Neural crest cell (in vitro differentiated cells): Measurements from ENCODE around the gene TADA2B. TPM values are rescaled to one million over a fixed set of nuclear protein-coding genes. Genes with fewer than 3 reads are reported as not detected.

Source experiments
- DNase-seq: peaks from one replicate; pipeline ENCODE4 v3.0.0; 2021; ENCODE audit warnings: low read depth, mixed read lengths, low spot score
- H3K27ac Mint-ChIP-seq: one replicate; pipeline ENCODE4 v1.8.0; 2021; ENCODE audit warnings: mild to moderate bottlenecking, mixed read lengths; ENCODE audit not compliant: unreplicated experiment
- H3K27me3 Mint-ChIP-seq: 2 replicates; pipeline ENCODE4 v1.8.0; 2021; ENCODE audit warnings: low read depth, mild to moderate bottlenecking, mixed read lengths
- H3K36me3 Mint-ChIP-seq: 2 replicates; pipeline ENCODE4 v1.8.0; 2021; ENCODE audit warnings: low read depth, mild to moderate bottlenecking, mixed read lengths
- H3K4me1 Mint-ChIP-seq: 2 replicates; pipeline ENCODE4 v1.8.0; 2021; ENCODE audit warnings: mixed read lengths
- H3K4me3 Mint-ChIP-seq: one replicate; pipeline ENCODE4 v1.8.0; 2021; ENCODE audit warnings: mild to moderate bottlenecking, mixed read lengths
- H3K9me3 Mint-ChIP-seq: 2 replicates; pipeline ENCODE4 v1.8.0; 2021; ENCODE audit warnings: mixed read lengths
- total RNA-seq: library from RNA; stranded (reverse); gene quantifications from 2 replicates; pipeline ENCODE4 v1.2.1, GENCODE V29; 2021
- TF ChIP-seq, protein P1 (sequence below): fragments of 200-600 bp; sonication (generic); conservative IDR thresholded peaks from 2 replicates; pipeline ENCODE4 v1.5.0; 2021; ENCODE audit warnings: antibody characterized with exemption, mild to moderate bottlenecking

TADA2B gene
- total RNA-seq, 1 donor from 2014 or later, result 19.2 TPM

DNA sequence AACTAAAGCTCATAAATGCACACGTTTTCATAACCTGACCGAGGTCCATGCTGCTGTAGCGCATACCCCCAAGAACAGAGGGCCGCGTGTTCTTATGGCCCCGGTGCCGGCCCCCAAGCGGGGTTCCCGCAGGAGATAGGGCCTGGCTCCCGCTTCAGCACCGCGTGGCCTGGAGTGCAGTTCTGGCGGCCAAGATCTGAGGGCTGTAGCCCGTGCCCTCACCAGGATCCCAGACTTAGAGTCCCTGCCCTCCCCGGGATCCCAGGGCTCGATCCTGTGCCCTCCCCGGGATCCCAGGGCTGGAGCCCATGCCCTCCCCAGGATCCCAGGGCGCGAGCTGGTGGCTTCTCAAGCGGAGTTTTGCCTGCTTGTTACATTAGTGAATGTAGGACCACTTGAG lies 25.7 kb downstream of the TADA2B start:
- TF ChIP-seq, protein P1, sequence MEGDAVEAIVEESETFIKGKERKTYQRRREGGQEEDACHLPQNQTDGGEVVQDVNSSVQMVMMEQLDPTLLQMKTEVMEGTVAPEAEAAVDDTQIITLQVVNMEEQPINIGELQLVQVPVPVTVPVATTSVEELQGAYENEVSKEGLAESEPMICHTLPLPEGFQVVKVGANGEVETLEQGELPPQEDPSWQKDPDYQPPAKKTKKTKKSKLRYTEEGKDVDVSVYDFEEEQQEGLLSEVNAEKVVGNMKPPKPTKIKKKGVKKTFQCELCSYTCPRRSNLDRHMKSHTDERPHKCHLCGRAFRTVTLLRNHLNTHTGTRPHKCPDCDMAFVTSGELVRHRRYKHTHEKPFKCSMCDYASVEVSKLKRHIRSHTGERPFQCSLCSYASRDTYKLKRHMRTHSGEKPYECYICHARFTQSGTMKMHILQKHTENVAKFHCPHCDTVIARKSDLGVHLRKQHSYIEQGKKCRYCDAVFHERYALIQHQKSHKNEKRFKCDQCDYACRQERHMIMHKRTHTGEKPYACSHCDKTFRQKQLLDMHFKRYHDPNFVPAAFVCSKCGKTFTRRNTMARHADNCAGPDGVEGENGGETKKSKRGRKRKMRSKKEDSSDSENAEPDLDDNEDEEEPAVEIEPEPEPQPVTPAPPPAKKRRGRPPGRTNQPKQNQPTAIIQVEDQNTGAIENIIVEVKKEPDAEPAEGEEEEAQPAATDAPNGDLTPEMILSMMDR, result no peak
- no peak overlapping the region for H3K27ac Mint-ChIP-seq
- peaks cover 42% of the 10 kb centered on the region for H3K4me1 Mint-ChIP-seq
- H3K4me3 Mint-ChIP-seq, result peak overlapping the region; percentile 98
- no peak for DNase-seq
- peaks cover 5% of the 10 kb centered on the region for H3K36me3 Mint-ChIP-seq
- peaks cover 19% of the 10 kb centered on the region for H3K27me3 Mint-ChIP-seq
- no peaks in the 10 kb centered on the region for H3K9me3 Mint-ChIP-seq

DNA sequence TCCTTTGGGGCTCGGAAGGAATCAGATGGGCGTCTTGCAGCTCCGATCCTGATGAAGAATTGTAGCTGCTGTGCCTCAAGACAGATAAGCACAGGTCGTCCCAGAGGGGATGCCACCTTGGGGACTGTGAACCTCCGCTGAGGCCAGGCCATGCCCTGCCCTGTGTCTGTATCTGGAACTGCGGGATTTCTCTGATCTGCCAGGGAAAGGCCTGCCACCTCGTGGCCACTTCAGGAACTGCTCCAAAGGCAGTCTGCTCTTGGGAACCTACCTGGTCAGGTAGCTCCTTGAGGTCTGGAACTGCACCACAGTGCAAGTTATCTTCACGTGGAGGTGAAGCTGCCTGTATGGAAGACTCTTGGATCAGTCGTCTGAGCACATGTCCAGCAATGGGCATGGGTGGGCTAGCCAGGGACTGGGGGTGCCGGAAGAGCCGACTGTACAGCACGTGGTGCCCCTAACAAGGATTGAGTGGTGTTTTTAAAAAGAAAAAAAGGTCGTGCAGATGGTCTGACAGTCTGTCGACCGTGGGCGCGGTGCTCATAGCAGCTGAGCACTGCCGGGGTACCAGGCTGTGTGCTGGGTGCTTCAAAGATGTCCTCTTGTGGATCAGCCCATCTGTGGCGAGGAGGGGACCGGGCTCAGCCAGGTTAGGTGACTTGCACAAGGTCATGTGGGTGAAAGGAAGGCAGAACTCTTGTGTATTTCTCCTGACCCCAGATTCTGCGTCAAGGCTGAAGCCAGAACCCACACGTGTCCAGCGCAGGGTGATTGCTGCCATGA lies 27.7 kb downstream of the TADA2B start:
- H3K27ac Mint-ChIP-seq, result no peak overlapping the region
- H3K27me3 Mint-ChIP-seq, result peaks cover 19% of the 10 kb centered on the region
- no peaks in the 10 kb centered on the region for H3K9me3 Mint-ChIP-seq
- peaks cover 4% of the 10 kb centered on the region for H3K36me3 Mint-ChIP-seq
- TF ChIP-seq, protein P1, result peak; percentile 98
- H3K4me3 Mint-ChIP-seq, result peak overlapping the region; percentile 84
- DNase-seq, result peak; percentile 83
- peaks cover 32% of the 10 kb centered on the region for H3K4me1 Mint-ChIP-seq

DNA sequence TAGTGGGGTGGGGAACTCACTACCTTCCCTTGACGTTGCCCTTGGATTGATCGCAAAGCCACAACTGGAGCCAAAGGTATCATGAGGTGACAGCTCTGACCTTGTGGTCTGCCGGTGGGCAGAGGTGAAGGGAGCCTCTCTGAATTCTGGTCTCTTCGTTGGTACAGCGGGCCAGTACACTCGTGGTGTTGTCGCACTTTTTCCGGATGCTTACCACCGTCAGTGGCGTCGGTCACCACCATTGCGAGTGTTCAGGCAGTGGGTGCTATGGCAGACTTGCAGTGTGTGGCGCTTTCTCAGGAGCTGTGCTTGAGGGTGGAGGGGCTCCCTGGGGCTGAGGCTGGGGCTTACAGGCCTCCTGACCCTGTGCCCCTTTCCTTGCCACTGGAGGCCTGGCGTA lies 29.9 kb downstream of the TADA2B start:
- H3K36me3 Mint-ChIP-seq, result peaks cover under 1% of the 10 kb centered on the region
- TF ChIP-seq, protein P1, result no peak
- H3K4me1 Mint-ChIP-seq, result peaks cover 15% of the 10 kb centered on the region
- no peak for DNase-seq
- no peak overlapping the region for H3K4me3 Mint-ChIP-seq
- H3K9me3 Mint-ChIP-seq, result no peaks in the 10 kb centered on the region
- peaks cover 24% of the 10 kb centered on the region for H3K27me3 Mint-ChIP-seq
- H3K27ac Mint-ChIP-seq, result no peak overlapping the region

DNA sequence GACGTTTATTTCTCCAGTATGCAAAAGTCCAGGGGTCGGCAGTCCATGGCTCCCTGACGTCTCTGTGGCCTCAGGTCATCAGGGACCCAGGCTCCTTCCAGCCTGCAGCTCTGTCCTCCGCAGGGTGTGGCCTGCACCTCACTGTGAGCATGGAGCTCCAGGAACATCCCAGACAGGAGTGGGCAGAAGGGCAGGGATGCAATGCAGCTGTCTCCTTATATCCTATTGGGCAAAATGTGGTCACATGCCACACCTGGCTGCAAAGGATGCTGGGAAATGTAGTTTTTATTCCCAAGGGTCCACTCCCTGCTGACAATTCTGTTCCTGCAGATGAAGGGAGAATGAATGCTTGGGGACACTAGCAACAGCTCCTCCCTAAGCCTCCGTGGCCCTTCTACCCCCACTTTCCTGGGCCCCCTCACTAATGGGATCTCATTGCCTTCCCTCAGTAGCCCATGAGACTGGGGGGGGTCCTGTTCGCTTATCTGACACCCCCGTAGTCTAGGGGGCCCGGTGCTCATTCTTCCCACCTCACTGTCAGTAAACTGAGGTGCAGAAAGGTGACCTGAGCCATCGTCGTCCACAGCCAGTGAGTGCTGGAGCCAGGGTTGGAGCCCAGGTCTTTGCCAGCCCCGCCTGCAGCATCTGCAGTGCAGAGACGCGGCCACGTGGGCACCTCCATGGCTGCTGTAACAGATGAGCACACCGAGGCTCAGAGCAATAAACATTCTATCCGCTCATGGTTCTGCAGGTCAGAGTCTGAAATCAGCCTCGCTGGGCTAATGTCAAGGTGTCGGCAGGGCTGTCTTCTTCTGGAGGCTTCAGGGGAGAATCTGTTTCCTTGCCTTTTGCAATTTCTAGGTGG lies 30.6 kb downstream of the TADA2B start:
- no peaks in the 10 kb centered on the region for H3K9me3 Mint-ChIP-seq
- no peaks in the 10 kb centered on the region for H3K36me3 Mint-ChIP-seq
- no peak overlapping the region for H3K27ac Mint-ChIP-seq
- H3K4me3 Mint-ChIP-seq, result peak overlapping the region; percentile 57
- peaks cover 10% of the 10 kb centered on the region for H3K4me1 Mint-ChIP-seq
- peak; percentile 33 for DNase-seq
- TF ChIP-seq, protein P1, result no peak
- peaks cover 24% of the 10 kb centered on the region for H3K27me3 Mint-ChIP-seq

DNA sequence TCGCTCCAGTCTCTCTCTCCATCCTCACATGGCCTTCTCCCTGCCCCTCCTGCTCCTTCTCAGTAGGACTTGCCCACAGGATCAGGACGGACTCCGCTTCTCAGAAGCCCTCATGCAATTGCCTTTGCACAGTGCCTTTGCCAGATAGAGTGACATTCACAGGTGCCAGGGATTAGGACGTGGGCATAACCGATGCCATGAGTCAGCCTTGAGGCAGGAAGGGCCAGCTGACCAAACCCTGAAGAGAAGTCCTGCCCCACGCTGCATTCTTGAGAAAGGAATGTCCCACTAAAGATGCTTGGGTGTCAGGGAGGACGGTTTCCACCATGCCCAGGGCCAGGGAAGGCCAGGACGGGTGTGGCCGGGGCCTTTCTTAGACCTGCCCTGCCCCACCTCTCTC lies 31.3 kb downstream of the TADA2B start:
- no peaks in the 10 kb centered on the region for H3K36me3 Mint-ChIP-seq
- peaks cover 26% of the 10 kb centered on the region for H3K27me3 Mint-ChIP-seq
- TF ChIP-seq, protein P1, result no peak
- no peak overlapping the region for H3K27ac Mint-ChIP-seq
- H3K9me3 Mint-ChIP-seq, result peaks cover 3% of the 10 kb centered on the region
- H3K4me1 Mint-ChIP-seq, result peaks cover 7% of the 10 kb centered on the region
- no peak for DNase-seq
- no peak overlapping the region for H3K4me3 Mint-ChIP-seq
